GM12873 (cell line): ENCODE results near the gene NEK5.

Experiments
- TF ChIP-seq, protein P1 (sequence below): IDR thresholded peaks from 2 replicates; pipeline ENCODE4 v1.5.1; 2012; ENCODE audit warnings: low read depth, mild to moderate bottlenecking, moderate library complexity, low read length, control low read depth; ENCODE audit not compliant: insufficient read depth; ENCODE audit errors: missing control alignments

NEK5 gene

DNA sequence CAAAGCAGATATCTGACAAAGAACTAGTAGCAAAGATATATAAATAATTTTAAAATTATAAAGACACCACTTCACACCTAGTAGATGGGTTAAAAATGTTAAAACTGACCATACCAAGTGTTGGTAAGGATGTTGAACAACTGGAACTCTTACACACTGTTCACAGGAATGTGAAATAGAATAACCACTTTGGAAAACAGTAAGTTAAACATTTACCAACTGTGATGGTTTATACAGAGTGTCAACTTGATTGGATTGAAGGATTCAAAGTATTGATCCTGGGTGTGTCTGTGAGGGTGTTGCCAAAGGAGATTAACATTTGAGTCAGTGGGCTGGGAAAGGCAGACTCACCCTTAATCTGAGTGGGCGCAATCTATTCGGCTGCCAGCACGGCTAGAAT lies 85.2 kb downstream of the NEK5 start:
- TF ChIP-seq, protein P1, sequence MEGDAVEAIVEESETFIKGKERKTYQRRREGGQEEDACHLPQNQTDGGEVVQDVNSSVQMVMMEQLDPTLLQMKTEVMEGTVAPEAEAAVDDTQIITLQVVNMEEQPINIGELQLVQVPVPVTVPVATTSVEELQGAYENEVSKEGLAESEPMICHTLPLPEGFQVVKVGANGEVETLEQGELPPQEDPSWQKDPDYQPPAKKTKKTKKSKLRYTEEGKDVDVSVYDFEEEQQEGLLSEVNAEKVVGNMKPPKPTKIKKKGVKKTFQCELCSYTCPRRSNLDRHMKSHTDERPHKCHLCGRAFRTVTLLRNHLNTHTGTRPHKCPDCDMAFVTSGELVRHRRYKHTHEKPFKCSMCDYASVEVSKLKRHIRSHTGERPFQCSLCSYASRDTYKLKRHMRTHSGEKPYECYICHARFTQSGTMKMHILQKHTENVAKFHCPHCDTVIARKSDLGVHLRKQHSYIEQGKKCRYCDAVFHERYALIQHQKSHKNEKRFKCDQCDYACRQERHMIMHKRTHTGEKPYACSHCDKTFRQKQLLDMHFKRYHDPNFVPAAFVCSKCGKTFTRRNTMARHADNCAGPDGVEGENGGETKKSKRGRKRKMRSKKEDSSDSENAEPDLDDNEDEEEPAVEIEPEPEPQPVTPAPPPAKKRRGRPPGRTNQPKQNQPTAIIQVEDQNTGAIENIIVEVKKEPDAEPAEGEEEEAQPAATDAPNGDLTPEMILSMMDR, result no peak

DNA sequence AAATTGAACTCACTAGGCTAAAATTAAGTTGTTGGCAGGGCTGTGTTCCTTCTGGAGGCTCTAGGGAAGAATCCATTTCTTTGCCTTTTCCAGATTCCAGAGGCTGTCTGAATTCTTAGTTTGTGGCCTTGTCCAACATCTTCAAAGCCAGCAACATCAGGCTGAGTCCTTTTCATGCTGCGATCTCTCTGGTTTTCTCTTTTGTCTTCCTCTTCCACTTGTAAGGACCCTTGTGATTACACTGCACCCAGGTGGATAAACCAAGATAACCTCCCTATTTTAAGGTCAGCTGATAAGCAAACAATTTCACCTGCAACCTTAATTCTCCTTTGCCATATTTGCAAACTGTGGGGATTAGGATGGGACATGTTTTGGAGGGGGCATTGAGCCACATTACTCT lies 92.8 kb downstream of the NEK5 start:
- TF ChIP-seq, protein P1, result no peak

DNA sequence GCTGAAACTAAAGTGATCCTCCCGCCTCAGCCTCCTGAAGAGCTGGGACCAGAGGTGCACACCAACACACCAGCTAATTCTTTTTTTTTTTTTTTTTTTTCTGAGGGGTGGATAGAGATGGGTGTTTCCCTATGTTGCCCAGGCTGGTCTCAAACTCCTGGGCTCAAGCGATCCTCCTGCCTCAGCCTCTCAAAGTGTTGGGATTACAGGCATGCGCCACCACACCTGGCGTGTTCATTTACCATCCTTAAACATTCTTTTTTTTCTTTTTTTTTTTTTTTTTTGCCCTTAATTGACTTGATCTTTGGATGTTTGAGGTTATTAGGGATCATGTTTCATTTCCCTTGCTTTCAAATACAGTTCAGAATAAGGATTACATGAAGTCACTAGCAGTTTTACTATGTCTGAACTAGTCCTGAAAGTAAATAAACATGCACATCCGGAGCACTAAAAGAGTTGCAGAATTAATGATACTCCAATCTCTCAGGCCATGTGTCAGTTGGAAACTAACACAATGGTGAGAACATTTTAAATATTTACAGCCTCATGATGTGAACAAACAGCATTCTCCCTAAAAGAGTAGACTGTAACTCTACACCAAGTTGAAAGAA lies 94.2 kb downstream of the NEK5 start:
- TF ChIP-seq, protein P1, result no peak

DNA sequence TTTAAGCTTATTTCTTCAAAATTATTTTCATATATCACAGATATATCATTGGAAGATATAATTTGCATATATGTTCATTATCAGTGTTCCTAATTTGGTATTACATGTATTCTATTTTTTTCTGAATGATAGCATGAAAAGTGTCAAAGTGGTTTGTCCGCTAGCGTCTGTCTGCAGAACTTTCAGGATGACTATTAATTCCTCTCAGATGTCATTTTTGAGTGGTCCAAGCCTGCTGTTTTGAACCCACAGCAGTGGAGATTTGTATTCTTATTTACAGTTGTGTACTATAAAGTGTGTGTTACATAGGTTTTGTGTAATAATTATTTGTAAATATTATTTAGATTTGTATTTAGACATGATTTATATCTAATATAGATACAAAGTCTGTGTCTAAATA lies 95.8 kb downstream of the NEK5 start:
- TF ChIP-seq, protein P1, result no peak

DNA sequence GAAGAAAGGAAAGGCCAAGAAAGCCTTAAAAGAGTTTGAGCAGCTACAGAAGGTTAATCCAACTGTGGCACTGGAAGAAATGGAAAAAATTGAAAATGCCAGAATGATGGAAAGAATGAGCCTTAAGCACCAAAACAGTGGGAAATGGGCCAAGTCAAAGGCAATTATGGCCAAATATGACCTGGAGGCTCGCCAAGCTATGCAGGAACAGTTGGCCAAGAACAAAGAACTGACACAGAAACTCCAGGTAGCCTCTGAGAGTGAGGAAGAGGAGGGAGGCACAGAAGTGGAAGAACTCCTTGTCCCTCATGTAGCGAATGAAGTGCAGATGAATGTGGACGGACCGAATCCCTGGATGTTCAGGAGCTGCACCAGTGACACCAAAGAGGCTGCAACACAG lies 99.3 kb downstream of the NEK5 start:
- TF ChIP-seq, protein P1, result no peak

DNA sequence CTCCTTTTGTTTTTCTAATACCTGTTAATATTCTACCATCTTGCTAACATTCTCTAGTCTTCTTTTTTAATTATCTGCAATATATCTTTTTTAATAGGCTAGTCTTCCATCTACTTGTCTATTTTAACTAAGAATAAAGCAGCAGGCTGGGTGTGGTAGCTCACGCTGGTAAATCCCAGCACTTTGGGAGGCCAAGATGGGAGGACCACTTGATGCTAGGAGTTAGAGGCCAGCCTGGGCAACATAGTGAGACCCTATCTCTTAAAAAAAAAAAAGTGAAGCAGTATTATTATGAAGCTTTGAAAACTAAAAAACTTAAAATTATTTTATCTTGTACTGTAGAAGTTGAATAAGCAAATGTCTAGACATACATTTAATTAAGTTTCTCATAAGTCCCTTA lies 101.0 kb downstream of the NEK5 start:
- TF ChIP-seq, protein P1, result no peak

DNA sequence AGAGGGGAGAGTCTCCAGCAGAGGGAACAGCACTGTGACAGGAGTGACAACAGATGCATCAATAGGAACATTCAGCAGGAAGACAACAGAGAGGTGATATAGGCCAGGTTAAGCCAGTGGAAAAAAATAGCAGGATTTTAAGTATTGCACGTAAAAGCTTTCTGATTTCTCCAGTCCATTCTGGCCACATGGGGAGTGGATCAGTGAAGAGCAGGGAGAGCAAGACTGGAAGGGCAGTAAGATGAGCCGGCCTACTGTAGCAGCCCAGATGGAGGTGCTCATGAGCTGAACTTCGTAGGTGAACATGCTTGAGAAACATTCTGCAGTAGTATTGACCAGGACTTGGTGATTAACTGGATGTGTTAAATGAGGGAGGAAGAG lies 102.6 kb downstream of the NEK5 start:
- TF ChIP-seq, protein P1, result peak; percentile 22
